Endothelial cell of hepatic sinusoid (primary cell): ENCODE data around the gene NKX6-1.

Source experiments
- in situ Hi-C: cut with HindIII; loops from 2 replicates; pipeline ENCODE4 v1.10.0; 2017; ENCODE audit warnings: low sequenced_read_pairs

NKX6-1 gene

DNA sequence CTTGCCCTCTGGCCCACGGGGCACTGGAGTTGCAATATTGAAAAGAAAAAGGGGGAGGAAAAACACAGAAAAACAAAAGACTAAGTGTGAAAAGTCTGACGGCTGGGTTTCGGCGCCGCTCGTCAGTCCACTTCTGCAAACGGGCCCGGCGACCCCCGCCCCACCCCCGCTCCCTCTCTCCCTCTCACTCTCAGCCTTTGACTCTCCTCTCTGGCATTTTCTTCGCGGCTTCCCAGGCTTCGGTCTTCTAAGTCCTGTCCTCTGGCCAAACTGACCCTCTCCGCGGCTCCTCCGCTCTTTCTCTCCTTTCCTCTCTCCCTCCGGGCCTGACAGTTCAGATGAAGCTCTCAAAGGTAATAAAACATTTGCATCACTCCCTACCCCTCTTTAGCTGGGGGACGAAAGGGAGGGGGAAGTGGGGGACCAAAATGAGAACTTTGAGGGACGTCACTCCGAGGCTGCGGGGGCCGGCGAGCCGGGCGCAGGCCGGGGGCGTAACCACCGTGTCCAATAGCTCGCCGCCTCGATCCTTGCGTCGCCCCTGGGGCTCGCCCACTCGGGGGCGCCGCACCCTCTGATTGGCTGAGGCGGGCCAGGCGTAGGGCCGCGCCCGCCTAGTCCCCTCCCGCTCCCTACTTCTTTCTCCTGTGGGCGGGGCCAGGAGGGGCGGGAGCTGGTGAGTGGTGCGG lies at the start of gene NKX6-1:
Gene NKX6-1, minus strand, starts transcription at position 358 of the 689 bp plus-strand sequence. CDS start 1,064 bp downstream, outside the sequence.
- in situ Hi-C loops, result no loop called here

DNA sequence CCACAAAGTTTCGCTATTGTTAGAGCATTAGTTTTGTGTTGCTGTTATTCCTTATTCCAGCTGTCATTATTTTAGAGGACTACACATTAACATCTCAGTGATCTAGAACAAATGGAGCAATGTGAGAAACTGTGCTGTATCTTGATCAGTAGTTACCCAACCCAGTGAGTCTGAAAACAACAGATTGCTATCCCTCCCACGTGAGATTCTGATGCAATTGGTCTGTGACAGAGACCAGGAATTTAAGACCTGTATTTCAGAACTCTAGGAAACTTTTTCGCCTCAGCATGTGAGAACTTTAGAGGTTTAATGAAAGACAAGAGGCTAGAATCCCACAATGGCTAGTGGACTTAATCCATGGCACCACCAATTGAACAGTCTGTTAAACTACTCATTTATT lies 48.1 kb upstream of the NKX6-1 start:
- in situ Hi-C loops, result no loop called here

DNA sequence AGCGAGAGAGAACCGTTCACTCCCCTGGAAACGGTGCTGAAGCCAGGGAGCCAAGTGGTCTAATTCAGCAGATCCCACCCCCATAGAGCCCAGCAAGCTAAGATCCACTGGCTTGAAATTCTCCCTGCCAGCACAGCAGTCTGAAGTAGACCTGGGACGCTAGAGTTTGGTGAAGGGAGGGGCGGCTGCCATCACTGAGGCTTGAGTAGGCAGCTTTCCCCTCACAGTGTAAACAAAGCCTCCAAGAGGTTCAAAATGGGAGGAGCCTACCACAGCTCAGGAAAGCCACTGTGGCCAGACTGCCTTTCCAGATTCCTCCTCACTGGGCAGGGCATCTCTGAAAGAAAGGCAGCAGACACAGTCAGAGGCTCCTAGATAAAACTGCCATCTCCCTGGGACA lies 46.0 kb upstream of the NKX6-1 start:
- in situ Hi-C loops, result no loop called here

DNA sequence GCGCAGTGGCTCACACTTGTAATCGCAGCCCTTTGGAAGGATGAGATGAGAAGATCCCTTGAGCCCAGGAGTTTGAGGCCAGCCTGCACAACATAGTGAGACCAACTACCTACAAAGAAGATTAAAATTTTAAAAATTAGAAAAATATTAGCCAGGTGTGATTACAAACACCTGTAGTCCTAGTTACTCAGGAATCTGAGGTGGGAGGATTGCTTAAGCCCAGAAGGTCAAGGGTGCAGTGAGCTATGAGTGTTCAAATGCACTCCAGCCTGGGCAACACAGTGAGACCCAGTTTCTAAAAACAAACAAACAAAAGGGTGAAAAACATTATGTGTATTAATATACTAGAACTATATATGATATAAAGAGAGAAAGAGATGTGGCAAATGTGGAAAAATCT lies 36.8 kb upstream of the NKX6-1 start:
- in situ Hi-C loops, result no loop called here

DNA sequence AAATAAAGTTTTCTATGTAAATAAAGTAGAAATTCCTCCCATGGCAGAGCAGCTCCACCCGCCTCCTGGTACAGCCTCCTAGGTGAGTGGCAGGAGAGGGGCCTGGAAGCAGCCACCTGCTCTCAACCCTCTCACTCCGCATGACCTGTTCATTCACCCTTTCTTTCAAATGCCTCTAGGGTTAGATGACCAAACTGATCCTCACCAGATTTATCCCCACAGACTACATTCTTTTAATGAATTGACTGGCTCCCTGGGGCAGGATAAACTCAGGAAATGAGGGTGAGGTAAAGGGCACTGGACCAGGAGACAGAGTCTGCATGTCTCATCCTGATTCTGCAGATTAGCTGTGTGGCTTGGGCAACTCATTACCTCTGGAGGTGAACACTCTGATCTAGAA lies 32.6 kb upstream of the NKX6-1 start:
- in situ Hi-C loops, result no loop called here

DNA sequence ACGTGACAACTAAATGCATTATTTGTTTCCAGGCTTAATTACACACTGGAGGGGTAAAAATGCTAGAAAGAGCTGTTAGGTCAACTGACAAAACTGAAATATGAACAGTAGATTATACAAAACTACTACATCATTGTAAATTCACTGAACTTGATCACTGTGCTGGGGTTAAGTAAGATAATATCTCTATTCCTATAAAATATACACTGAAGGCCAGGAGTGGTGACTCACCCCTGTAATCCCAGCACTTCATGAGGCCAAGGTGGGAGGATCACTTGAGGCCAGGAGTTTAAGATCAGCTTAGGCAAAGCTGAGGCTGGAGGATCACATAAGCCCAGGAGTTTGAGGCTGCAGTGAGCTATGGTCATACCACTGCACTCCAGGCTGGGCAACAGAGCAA lies 31.8 kb upstream of the NKX6-1 start:
- in situ Hi-C loops, result no loop called here

DNA sequence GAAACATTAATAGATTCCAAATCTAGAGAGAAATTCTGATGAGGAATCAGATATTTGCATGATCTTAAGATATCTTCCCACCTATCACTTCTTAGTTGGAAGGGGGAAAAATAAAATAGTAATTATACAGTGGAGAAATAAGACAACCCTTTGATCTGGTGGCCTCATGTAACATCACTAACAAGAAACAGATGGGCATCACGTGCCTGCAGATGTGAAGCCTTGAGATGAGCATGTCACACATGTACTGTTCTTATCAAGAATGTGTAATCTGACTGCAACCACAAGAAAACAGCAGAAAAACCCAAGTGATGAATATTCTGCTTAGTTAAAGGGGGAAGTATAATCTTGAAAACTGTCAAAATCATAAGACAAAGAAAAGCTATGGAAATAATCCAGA lies 31.4 kb upstream of the NKX6-1 start:
- in situ Hi-C loops, result no loop called here

DNA sequence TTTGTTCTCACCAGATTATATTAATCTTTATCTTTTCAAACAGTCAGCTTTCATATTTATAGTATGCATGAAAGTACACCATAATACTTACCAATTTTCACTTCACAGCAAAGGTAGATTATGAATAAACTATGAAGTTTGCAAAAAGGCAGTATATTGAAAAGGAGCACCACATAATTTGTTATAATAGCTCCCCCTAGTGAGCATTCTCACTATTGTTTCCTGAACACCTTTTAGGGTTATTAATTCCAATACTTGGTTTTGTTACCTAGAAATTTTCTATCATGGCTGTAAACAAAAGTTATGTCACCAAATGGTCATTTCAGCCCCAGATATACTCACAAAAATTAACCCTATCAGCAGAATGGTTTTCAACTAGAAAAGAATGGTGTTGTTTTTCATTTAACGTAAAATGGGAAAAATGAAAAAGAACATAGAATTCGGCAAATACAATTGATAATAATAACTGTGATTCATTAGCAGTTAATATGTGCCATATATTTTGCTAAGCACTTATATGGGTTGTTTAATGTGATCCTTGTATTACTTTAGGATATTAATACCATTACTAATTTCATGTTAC lies 30.2 kb upstream of the NKX6-1 start:
- in situ Hi-C loops, result no loop called here

DNA sequence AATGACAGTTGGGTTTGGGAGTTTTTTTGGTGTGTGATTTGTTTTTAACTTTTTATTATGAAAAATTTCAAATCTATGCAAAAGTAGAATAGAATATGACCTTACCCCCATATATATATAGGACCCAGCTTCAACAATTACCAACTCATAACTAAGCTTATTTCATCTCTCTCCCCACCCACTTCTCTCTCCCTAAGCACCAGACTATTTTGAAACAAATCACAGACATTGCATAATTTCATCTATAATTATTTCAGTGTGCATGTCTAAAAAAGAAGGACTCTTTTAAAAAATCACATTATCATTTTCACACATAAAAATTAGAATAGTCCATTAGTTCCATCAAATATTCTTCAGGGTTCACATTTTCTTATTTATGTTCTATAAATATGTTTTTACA lies 28.3 kb upstream of the NKX6-1 start:
- in situ Hi-C loops, result no loop called here

DNA sequence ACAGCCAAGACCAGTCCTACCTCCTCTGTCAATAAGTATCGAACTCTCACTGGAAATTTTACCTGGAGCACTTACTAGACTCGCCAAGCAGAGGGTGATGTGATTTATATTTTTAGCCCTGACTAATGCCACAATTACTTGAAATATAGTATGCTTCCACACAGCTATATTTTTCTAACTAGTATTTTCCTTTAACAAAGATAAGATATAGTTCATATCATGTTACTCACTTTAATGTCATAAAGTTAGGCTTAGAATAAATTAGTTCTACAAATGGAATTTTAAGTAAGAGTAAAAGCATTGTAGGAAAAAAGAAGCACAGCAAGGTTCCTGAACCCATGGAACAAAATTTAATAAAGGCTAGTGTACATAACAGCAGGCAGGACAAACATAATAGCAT lies 16.0 kb upstream of the NKX6-1 start:
- in situ Hi-C loops, result no loop called here

DNA sequence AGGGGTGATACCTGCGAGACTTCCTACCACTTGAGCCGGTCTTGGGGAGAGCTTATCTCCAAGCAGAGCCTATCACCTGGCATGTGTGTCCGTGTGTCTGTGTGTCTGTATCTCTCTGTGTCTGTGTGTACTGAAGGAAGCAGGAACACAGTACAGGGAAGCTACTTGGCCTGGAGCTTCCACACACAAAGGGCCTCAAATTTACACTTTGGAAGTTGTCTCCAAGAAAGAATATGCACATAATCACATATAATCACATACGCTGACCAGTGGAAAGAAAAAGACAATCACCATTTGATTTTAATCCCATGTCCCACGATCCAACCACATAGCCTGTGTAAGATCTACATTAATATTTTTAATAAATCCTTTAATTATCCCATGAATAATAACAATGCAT lies 13.2 kb upstream of the NKX6-1 start:
- in situ Hi-C loops, result no loop called here

DNA sequence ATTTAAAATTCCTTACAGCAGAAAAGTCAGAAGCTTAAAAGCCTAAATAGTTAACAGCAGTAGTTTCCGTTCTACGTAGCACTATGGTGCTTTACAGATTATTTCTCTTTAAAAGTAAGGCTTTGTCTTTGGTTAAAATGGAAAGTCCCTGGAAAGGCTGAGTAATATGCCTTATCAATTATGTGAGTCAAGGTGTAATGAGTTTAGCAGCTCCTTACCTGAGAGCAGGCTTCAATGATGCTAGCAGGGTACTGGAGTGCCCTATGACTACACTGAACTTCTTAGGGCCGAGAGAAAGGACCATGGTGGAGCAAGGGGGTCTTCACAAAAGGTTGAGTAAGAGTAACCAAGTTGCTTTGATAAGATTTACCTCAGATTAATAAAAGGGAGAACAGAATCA lies 12.6 kb upstream of the NKX6-1 start:
- in situ Hi-C loops, result no loop called here

DNA sequence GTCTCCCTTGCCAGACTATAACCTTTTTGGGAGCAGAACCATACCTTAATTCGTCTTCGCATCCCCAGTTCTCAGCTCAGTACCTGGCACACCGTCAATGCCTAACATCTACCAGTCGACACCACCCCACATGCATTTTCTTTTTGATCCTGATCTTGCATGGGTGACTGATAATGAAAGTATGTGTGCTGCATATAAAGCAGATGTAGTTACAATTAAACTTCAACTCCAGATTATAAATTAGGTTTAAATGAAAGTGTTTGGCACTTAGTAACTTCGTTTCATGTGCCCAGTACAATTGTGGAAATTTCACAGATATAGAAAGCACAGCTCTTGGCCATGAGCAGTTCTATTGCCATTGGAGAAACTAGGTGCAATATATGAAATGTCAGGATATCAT lies 8.8 kb upstream of the NKX6-1 start:
- in situ Hi-C loops, result no loop called here

DNA sequence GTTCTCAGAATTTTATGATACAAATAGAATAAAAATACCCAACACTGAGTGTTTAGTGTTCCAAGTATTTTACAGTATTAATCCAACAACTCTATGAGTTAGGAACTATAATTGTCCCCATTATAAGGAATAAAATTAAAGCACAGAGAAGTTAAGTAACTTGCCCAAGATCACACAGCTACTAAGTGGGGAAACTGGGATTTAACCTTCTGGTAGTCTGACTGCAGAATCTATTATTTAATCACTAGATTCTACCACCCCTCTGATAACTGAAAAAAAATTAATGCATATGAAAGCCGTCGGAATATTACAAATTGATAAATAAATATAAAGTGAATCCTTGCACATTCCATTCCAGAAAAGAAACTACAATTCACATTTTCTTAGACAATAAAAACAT lies 5.7 kb upstream of the NKX6-1 start:
- in situ Hi-C loops, result no loop called here

DNA sequence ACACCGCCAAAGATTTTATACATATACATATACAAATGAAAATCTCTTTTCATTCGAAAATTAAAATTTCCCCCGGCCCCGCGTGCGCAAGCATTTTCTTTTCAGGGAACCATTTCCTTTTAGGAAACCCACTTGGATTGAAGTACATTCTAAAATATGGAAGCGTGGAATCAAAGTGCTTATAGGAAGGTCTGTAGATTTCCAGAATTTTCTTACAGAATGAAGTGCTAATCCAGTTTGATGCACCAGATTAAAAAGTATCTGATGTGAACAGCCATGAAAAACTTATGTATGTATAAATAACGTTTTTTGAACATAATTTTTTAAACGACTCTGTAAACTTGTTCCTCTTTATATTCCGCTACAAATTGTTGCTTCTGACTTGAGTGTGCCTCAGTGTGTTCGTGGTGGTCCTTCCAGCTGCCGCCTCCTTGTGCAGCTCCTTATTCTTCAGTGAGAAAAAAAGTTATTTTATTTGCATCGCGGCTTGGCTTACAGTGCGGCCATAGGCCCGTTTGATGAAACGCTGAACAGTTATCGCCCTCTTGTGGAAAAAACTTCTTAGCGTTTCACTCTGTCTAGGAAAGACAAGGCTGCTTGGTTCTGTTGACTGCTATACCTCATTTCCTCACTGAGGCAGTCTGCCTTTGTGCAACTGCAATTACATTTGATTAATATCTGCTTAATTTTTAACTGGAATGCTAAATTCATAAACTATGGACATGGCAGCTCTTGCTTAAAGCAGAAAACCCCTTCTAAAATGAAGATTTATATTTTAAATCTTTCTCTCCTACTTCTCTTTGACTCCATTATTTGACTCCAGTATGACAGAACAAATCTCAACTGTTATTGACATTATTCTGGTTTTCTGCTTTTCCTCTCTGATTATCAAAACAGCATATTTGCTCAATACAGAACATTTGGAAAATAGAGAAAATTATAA lies 4.7 kb upstream of the NKX6-1 start:
- in situ Hi-C loops, result no loop called here

DNA sequence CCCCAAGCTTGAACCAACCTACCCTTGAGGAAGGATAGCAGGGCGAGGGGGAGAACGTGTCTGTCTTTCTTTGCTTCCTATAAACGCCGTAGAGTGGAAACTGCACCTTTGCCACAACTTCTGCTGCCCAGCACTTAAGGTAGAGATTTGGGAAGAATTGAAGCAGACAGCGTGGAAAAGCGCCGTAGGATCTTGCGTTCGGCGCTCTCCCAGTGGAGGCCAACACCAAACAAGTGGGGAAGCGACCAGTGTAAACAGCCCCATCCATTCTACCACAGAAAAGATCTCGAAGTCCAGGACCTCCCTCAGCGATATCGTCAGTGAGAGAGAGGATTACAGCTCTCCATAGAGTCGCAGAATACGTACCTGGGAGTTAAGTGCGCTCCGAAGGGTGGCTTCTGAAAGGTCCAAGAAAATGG lies 3.9 kb upstream of the NKX6-1 start:
- in situ Hi-C loops, result no loop called here

DNA sequence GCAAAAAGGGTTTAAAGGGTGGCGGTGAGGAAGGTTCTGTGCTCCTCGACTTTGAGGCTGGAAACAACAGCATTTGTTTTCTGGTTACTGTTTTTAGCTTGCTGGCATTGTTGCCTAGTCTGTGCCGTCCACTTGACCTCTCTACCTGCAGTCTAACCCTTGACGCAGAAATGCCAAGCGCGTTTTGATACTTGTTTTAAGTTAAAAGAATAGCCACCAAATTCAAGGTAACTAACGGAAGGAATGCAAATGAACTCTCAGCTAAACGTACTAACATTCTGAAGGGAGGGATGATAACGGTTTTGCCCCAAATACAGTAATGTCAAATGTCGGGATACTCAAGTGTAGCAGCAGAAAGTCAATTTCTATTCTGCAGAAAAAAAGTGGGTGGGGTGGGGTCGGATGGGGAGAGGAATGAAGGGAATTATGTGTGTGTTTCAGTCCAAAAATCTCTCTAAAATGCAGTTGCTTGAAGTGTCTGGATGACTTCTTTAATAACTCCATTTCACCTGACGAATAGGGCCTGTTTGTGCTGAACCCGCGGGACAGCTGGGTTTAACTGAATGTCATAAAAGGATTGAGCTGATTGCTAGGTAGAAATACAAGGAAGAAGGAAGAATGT lies 3.4 kb upstream of the NKX6-1 start:
- in situ Hi-C loops, result no loop called here

DNA sequence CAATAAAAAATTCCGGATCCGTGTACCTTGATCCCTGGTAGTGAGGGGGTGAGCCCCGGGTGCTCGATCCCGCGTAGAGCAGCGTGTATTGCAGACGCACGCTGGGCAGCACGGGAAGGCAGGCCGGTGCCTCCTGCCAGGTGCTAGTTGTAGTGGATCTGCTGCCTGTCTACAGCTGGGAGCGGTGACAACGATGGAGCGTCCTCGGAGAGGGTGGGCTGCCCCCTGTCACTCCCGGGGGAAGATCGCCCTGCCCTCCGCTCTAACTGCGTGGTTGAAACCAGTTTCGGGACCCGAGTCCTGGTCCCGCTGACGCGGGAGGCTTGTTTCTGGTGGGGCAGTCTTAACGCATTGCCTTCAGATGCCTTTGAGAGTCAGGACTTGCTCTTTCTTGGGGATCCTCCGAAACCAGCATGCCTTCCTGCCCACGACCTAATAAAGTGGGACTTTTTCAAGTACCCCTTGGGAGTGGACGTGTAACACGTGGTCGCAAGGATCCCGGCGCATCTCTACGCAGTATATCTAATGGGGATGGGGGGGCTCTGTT lies 2.7 kb upstream of the NKX6-1 start:
- in situ Hi-C loops, result no loop called here

DNA sequence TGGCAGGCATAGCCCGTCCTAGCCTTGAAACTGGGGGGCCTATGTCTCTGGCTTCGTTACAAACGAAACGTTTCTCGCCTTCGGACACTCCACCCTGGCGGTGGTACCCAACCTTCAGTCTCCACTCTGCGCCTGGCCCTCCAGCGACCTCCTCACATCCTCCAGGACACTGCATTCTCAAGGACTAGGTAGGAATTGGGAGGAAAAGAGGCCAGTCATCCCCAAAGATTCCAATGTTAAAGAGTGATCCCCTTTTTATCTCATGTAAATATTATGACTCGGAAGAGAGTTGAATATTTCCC lies 2.1 kb upstream of the NKX6-1 start:
- in situ Hi-C loops, result no loop called here

DNA sequence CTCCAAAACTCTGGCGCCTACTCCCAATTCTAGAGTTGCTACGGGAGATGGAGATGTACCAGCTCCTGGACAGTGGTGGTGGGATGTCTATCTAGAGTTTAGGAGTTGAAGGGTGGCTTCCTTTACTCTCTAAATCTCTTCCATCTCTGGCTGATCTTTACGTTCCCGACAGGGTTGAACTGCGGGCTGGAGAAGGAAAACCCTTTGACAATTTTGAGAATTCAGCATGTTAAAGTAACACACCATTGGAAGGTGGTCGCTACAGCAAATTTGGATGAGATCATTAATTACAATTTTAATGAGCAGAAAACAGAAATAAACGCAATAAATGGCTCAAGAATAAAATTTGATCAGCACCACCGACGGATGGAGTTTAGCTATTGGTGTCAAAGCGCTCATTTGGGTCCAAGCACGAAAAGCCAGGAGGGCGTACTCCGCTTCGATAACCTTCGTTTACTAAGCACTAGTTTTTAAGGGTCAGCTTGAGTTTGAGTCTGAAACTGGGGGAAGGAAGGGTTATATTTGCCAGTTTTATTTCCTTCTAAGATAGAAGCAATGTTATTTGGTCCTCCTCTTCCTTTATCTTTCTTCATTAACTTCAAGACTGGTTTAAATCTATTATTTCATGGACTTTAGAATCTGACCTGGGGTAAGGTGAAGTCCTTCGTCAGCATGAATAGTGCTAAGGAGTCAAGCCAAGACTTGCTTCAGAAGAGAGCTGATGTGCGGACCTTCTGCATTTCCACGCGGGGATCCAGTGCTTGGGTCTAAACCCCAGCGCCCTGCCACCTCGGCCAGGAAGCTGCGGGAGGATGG lies 1.5 kb upstream of the NKX6-1 start:
- in situ Hi-C loops, result no loop called here

DNA sequence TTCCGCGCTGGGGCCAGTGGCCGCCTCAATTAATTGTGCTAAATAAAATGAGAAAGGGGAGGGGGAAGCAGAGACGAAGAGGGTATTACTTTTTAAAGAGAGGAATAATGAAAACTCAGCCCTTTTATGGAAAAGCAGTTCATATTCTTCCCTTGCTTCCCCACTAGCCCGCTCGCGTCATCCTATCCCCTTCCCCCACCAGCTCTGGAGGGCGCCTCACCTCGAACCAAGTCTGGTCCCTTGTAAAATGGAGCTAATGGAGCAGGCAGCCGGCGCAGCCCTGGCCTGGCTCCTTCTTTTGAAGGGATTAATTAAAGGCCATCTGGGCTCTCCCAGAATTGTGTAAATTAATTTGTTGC lies 511 bp upstream of the NKX6-1 start:
- in situ Hi-C loops, result no loop called here
